ENCODE measurements around the gene HPS3. TPM values are rescaled to one million over a fixed set of nuclear protein-coding genes. Genes with fewer than 3 reads are reported as not detected.
A peak's percentile ranks its signal among the peaks of the same experiment; 100 is the strongest.

Gene HPS3
- total RNA-seq, 1 donor from 2014 or later = 25.1 TPM

GRCh38 chr3:149199474-149199873, 70.0 kb downstream of the HPS3 start:
- no peaks in the 10 kb centered on the region for H3K27me3 ChIP-seq (ENCODE audit: low read depth)
- TF ChIP-seq CTCF (IDR thresholded peaks at IDR 0.05) = no peak
- no peak overlapping the region for H3K4me3 ChIP-seq
- H3K36me3 ChIP-seq = no peaks in the 10 kb centered on the region
- no peak for DNase-seq
- H3K4me1 ChIP-seq = peaks cover 7% of the 10 kb centered on the region
- intact Hi-C loops (cut with DNase I) = no loop called here
- ATAC-seq = no peak
- H3K27ac ChIP-seq = no peak overlapping the region
- H3K9me3 ChIP-seq = no peaks in the 10 kb centered on the region

GRCh38 chr3:149203758-149204157, 74.3 kb downstream of the HPS3 start:
- DNase-seq (no peak), ATAC-seq (peak; percentile 36 to 43)
- TF ChIP-seq CTCF (IDR thresholded peaks at IDR 0.05) = no peak
- H3K9me3 ChIP-seq = no peaks in the 10 kb centered on the region
- peaks cover 7% of the 10 kb centered on the region for H3K4me1 ChIP-seq
- intact Hi-C loops (cut with DNase I) = no loop called here
- no peak overlapping the region for H3K27ac ChIP-seq
- no peak overlapping the region for H3K4me3 ChIP-seq
- no peaks in the 10 kb centered on the region for H3K36me3 ChIP-seq
- no peaks in the 10 kb centered on the region for H3K27me3 ChIP-seq (ENCODE audit: low read depth)

GRCh38 chr3:149204390-149204991, 75.1 kb downstream of the HPS3 start:
- Histone ChIP-seq H3K4me3 (no peak overlapping the region), H3K9me3 (no peaks in the 10 kb centered on the region), H3K36me3 (no peaks in the 10 kb centered on the region), H3K27me3 (ENCODE audit: low read depth) (no peaks in the 10 kb centered on the region), H3K4me1 (peaks cover 7% of the 10 kb centered on the region), H3K27ac (no peak overlapping the region)
- DNase-seq (no peak), ATAC-seq (no peak)
- intact Hi-C loops (cut with DNase I) = no loop called here
- TF ChIP-seq CTCF (IDR thresholded peaks at IDR 0.05) = no peak

GRCh38 chr3:149207475-149207874, 78.0 kb downstream of the HPS3 start:
- ATAC-seq (no peak), DNase-seq (no peak)
- Histone ChIP-seq H3K36me3 (no peaks in the 10 kb centered on the region), H3K4me3 (no peak overlapping the region), H3K27me3 (ENCODE audit: low read depth) (no peaks in the 10 kb centered on the region), H3K9me3 (no peaks in the 10 kb centered on the region), H3K27ac (no peak overlapping the region), H3K4me1 (no peaks in the 10 kb centered on the region)
- intact Hi-C loops (cut with DNase I) = no loop called here
- TF ChIP-seq CTCF (IDR thresholded peaks at IDR 0.05) = no peak

- no peak for ATAC-seq
- intact Hi-C loops (cut with DNase I) = no loop called here
- TF ChIP-seq CTCF (IDR thresholded peaks at IDR 0.05) = no peak
Observed at GRCh38 chr3:149209431-149209830, 80.0 kb downstream of the HPS3 start.

More at GRCh38 chr3:149209431-149209830, 80.0 kb downstream of the HPS3 start:
- Histone ChIP-seq H3K4me3 (no peak overlapping the region), H3K27ac (no peak overlapping the region), H3K27me3 (ENCODE audit: low read depth) (no peaks in the 10 kb centered on the region), H3K36me3 (no peaks in the 10 kb centered on the region), H3K4me1 (no peaks in the 10 kb centered on the region), H3K9me3 (no peaks in the 10 kb centered on the region)
- DNase-seq = no peak

Data from lower lobe of right lung (tissue), 2 donors.